ENCODE measurements around the gene REPIN1. TPM values are rescaled to one million over a fixed set of nuclear protein-coding genes. Genes with fewer than 3 reads are reported as not detected.
A peak's percentile ranks its signal among the peaks of the same experiment; 100 is the strongest.

Gene REPIN1
- total RNA-seq, 1 experiment from 2014 or later: 106 TPM

DNA sequence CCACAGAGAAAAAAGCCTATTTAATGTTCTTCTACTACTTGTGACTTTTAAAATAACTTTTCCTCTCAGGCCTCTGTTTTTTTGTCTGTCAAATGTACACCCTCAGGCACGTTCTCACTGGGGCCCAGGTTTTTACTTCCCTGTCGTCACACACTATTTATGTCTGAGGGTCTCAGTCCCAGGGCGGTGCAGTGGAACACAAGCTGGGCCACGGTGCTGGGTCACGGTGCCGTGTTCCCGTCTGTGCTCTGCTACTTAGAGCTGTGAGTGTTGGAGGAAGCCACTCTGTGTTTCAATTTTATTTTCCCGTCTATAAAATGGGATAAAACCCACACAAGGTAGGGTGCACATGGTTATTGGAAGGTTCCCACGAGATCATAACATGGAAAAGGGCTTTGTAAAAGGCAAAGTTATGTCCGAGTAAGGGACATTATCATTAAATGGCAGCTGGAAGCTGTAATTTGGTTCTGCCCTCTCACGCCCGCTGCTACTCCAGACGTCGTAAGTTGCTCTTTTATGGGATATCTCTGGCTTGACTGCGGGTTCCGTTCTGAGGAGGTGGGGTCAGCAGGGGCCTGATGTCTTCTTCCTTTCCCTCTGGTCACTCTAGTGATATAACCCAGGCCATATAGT, 35.7 kb downstream of the REPIN1 start:
- POLR2A ChIA-PET: no interaction called here
- peak overlapping the region; percentile 56; the same call in 1 of the 2 replicates for H3K27ac ChIP-seq (ENCODE audit: low read depth, low read length)

More for the DNA sequence above, 35.7 kb downstream of the REPIN1 start:
- H3K9me2 ChIP-seq (ENCODE audit: insufficient read depth): no peaks in the 10 kb centered on the region
- TF ChIP-seq, protein P1, sequence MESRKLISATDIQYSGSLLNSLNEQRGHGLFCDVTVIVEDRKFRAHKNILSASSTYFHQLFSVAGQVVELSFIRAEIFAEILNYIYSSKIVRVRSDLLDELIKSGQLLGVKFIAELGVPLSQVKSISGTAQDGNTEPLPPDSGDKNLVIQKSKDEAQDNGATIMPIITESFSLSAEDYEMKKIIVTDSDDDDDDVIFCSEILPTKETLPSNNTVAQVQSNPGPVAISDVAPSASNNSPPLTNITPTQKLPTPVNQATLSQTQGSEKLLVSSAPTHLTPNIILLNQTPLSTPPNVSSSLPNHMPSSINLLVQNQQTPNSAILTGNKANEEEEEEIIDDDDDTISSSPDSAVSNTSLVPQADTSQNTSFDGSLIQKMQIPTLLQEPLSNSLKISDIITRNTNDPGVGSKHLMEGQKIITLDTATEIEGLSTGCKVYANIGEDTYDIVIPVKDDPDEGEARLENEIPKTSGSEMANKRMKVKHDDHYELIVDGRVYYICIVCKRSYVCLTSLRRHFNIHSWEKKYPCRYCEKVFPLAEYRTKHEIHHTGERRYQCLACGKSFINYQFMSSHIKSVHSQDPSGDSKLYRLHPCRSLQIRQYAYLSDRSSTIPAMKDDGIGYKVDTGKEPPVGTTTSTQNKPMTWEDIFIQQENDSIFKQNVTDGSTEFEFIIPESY (IDR thresholded peaks at IDR 0.05; ENCODE audit: extremely low read depth, insufficient replicate concordance, low read length): no peak
- no peak for TF ChIP-seq SIN3A (IDR thresholded peaks at IDR 0.05; ENCODE audit: low read depth)
- TF ChIP-seq, protein P2, sequence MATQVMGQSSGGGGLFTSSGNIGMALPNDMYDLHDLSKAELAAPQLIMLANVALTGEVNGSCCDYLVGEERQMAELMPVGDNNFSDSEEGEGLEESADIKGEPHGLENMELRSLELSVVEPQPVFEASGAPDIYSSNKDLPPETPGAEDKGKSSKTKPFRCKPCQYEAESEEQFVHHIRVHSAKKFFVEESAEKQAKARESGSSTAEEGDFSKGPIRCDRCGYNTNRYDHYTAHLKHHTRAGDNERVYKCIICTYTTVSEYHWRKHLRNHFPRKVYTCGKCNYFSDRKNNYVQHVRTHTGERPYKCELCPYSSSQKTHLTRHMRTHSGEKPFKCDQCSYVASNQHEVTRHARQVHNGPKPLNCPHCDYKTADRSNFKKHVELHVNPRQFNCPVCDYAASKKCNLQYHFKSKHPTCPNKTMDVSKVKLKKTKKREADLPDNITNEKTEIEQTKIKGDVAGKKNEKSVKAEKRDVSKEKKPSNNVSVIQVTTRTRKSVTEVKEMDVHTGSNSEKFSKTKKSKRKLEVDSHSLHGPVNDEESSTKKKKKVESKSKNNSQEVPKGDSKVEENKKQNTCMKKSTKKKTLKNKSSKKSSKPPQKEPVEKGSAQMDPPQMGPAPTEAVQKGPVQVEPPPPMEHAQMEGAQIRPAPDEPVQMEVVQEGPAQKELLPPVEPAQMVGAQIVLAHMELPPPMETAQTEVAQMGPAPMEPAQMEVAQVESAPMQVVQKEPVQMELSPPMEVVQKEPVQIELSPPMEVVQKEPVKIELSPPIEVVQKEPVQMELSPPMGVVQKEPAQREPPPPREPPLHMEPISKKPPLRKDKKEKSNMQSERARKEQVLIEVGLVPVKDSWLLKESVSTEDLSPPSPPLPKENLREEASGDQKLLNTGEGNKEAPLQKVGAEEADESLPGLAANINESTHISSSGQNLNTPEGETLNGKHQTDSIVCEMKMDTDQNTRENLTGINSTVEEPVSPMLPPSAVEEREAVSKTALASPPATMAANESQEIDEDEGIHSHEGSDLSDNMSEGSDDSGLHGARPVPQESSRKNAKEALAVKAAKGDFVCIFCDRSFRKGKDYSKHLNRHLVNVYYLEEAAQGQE (IDR thresholded peaks at IDR 0.05; ENCODE audit: low read depth): no peak
- no peak for TF ChIP-seq RAD21 (IDR thresholded peaks at IDR 0.05; ENCODE audit: low read depth)
- no peak for TF ChIP-seq TCF7L2 (IDR thresholded peaks at IDR 0.05; ENCODE audit: borderline replicate concordance, extremely low read depth, insufficient read depth, insufficient read length)
- TF ChIP-seq, protein P3, sequence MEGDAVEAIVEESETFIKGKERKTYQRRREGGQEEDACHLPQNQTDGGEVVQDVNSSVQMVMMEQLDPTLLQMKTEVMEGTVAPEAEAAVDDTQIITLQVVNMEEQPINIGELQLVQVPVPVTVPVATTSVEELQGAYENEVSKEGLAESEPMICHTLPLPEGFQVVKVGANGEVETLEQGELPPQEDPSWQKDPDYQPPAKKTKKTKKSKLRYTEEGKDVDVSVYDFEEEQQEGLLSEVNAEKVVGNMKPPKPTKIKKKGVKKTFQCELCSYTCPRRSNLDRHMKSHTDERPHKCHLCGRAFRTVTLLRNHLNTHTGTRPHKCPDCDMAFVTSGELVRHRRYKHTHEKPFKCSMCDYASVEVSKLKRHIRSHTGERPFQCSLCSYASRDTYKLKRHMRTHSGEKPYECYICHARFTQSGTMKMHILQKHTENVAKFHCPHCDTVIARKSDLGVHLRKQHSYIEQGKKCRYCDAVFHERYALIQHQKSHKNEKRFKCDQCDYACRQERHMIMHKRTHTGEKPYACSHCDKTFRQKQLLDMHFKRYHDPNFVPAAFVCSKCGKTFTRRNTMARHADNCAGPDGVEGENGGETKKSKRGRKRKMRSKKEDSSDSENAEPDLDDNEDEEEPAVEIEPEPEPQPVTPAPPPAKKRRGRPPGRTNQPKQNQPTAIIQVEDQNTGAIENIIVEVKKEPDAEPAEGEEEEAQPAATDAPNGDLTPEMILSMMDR (IDR thresholded peaks at IDR 0.05 in 2 of 3, conservative IDR thresholded peaks at IDR 0.05 in 1 of 3; ENCODE audit: borderline replicate concordance in 1 of 3, insufficient read depth in 1 of 3, low read depth in 2 of 3, low read length in 2 of 3): no peak
- no peak for TF ChIP-seq JUND (IDR thresholded peaks at IDR 0.05)
- no peak for TF ChIP-seq EGR1 (IDR thresholded peaks at IDR 0.05; ENCODE audit: low read depth)
- no peak for TF ChIP-seq POLR2AphosphoS5 (IDR thresholded peaks at IDR 0.05; ENCODE audit: low read depth, low read length)
- TF ChIP-seq ZNF274 (IDR thresholded peaks at IDR 0.05; ENCODE audit: low read depth, low read length): no peak
- no peak for TF ChIP-seq ZFX (IDR thresholded peaks at IDR 0.05)
- TF ChIP-seq ELF1 (IDR thresholded peaks at IDR 0.05; ENCODE audit: borderline replicate concordance, low read depth): no peak
- TF ChIP-seq YY1 (IDR thresholded peaks at IDR 0.05; ENCODE audit: extremely low read depth, insufficient replicate concordance, low read depth, low read length): no peak
- TF ChIP-seq SP1 (IDR thresholded peaks at IDR 0.05; ENCODE audit: low read depth): no peak
- TF ChIP-seq EZH2phosphoT487 (IDR thresholded peaks at IDR 0.05; ENCODE audit: borderline replicate concordance): no peak
- TF ChIP-seq FOSL1 (IDR thresholded peaks at IDR 0.05; ENCODE audit: low read depth): no peak
- TF ChIP-seq POLR2A (IDR thresholded peaks at IDR 0.05; ENCODE audit: borderline replicate concordance, extremely low read depth, insufficient read depth, insufficient read length): no peak
- TF ChIP-seq, protein P4, sequence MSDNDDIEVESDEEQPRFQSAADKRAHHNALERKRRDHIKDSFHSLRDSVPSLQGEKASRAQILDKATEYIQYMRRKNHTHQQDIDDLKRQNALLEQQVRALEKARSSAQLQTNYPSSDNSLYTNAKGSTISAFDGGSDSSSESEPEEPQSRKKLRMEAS (IDR thresholded peaks at IDR 0.05): no peak
- no peaks in the 10 kb centered on the region for H3K36me3 ChIP-seq (ENCODE audit: control insufficient read depth in 1 of 2, insufficient read depth in 2 of 2, low read length in 2 of 2)
- H3K4me1 ChIP-seq (ENCODE audit: control insufficient read depth in 1 of 2, insufficient read depth in 2 of 2, low read length in 2 of 2): peaks cover 24 to 47% of the 10 kb centered on the region in 2 experiments
- H3K9me3 ChIP-seq (ENCODE audit: control insufficient read depth in 1 of 2, insufficient read depth in 1 of 2, low read depth in 1 of 2, low read length in 2 of 2): no peaks in the 10 kb centered on the region
- peak overlapping the region; percentile 88 for H3K4me2 ChIP-seq (ENCODE audit: low read length)
- no peak overlapping the region for H2AFZ ChIP-seq (ENCODE audit: low read depth, low read length, poor library complexity, severe bottlenecking)
- intact Hi-C loops (cut with micrococcal nuclease): loop anchor here (5.0 kb wide), 1 partner anchor 37 kb away; the partner anchor contains the start of gene REPIN1
- H3K9ac ChIP-seq (ENCODE audit: low read length): peak overlapping the region; percentile 75
- CTCF ChIA-PET: no interaction called here
- no peaks in the 10 kb centered on the region for H3K27me3 ChIP-seq (ENCODE audit: insufficient read depth, low read length)
- no peak for ATAC-seq
- H4K20me1 ChIP-seq (ENCODE audit: insufficient read depth): no peaks in the 10 kb centered on the region
- peak overlapping the region; percentile 48 to 64 for H3K4me3 ChIP-seq (replicated peaks in 1 of 2; ENCODE audit: low read depth in 1 of 2, low read length in 2 of 2)
- BruUV-seq (replicated peaks): TSS peak; percentile 66
- RAD21 ChIA-PET (ENCODE audit: low non-redundant PET in 1 of 2, low total read pairs in 2 of 2, uncharacterized antibody in 2 of 2, unreplicated experiment in 2 of 2): no interaction called here
- no peaks in the 10 kb centered on the region for H3K79me2 ChIP-seq (ENCODE audit: insufficient read depth, low read length)
- DNase-seq (ENCODE audit: low read depth, low spot score): no peak
